Fibroblast of skin of right biceps (primary cell): ENCODE results near the gene ZNF48.
A peak's percentile ranks its signal among the peaks of the same experiment; 100 is the strongest.

Experiments used
- DNase-seq: peaks from one replicate; pipeline ENCODE4 v3.0.0-alpha.2; 2013

ZNF48 gene

GRCh38 chr16:30395155-30395991 lies at the start of gene ZNF48:
Gene ZNF48 (plus strand): TSS chr16:30395420. CDS start chr16:30395795, 375 bp downstream.
- DNase-seq, result peak; percentile 85

DNA sequence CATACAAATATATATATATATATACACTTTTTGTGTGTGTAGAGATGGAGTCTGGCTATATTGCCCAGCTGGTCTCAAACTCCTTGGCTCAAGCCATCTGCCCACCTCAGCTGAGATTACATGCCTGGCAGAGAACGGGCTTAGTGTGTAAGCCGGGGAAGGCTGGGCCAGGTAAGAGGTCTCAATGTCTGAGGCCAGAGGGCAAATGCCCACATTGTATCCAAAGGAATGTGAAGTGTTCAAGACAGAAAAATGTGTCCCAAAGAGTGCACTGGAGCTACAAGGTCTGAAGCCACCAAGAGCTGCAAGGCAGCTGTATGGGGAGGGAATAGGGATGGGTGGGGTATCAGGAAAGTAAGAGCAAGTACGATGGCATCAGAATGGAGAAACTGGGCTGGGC lies 48.9 kb upstream of the ZNF48 start:
- DNase-seq, result no peak

DNA sequence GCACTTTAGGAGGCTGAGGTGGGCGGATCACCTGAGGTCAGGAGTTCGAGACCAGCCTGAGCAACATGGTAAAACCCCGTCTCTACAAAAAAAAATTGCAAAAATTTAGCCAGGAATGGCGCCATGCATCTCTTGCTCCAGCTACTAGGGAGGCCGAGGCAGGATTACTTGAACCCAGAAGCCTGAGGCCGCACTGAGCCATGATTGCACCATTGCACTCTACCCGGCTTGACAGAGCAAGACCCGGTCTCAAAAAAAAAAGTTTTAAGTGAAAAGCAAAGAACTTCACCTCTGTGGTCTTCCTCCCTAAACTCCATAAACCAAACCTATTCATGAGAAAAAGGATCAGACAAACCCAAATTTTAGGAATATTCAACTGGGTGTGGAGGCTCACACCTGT lies 47.1 kb upstream of the ZNF48 start:
- no peak for DNase-seq

DNA sequence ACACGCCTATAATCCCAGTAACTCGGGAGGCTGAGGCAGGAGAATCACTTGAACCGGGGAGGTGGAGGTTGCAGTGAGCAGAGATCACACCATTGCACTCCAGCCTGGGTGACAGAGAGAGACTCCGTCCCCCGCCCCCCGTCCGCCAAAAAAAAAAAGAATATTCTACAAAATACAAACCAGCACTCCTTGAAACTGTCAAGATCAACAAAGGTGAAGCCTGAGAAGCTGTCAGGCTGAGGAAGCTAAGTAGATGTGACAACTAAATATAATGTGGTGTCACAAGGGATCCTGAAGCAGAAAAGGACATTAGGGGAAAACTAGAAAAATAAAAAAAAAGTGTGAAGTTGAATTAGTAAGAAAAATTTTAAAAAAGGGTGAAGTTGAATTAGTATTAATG lies 46.3 kb upstream of the ZNF48 start:
- no peak for DNase-seq

DNA sequence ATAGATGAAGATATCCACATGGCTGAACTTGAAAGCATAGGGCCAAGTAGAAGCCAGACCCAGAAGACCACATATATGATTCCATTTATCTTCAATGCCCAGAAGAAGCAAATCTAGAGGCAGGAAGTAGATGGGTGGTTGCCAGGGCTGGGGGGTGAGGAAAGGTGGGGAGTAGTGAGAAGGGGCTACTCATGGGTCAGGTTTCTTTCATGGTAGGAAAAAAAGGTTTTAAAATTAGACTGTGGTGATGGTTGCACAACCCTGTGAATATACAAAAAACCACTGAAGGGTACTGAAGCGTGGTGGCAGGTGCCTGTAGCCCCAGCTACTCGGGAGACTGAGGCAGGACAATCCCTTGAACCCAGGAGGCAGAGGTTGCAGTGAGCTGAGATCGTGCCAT lies 45.5 kb upstream of the ZNF48 start:
- DNase-seq, result no peak

DNA sequence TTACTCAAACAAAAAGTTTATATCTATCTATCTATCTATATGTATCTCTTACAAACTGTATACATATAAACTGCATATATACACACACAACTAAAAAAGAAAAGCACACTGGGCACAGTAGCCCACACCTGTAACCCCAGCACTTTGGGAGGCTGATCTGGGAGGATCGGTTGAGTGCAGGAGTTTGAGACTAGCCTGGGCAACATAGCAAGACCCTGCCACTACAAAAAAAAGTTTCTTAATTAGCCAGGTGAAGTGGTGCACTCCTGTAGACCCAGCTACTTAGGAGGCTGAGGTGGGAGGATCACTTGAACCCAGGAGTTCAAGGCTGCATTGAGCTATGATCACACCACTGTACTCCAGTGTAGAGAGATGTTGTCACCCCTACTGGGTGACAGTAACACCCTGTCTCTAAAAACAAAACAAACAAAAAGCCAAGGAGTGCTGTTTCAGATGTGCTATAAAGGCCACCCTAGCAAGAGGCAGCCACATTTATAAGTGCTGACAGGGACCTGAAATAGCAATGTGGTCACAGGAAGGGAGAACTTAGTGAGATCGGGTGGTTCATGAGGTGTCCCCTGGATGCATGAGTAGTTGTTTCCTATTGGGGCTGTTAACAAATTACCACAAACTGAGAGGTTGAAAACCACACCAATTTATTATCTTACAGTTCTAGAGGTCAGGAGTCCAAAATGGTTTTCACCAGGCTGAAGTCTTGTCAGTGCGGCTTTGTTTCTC lies 44.9 kb upstream of the ZNF48 start:
- no peak for DNase-seq

GRCh38 chr16:30351001-30351441 lies 44.2 kb upstream of the ZNF48 start:
- DNase-seq, result no peak

- DNase-seq, result peak; percentile 60
Observed at GRCh38 chr16:30351586-30352419, 43.4 kb upstream of the ZNF48 start.

DNA sequence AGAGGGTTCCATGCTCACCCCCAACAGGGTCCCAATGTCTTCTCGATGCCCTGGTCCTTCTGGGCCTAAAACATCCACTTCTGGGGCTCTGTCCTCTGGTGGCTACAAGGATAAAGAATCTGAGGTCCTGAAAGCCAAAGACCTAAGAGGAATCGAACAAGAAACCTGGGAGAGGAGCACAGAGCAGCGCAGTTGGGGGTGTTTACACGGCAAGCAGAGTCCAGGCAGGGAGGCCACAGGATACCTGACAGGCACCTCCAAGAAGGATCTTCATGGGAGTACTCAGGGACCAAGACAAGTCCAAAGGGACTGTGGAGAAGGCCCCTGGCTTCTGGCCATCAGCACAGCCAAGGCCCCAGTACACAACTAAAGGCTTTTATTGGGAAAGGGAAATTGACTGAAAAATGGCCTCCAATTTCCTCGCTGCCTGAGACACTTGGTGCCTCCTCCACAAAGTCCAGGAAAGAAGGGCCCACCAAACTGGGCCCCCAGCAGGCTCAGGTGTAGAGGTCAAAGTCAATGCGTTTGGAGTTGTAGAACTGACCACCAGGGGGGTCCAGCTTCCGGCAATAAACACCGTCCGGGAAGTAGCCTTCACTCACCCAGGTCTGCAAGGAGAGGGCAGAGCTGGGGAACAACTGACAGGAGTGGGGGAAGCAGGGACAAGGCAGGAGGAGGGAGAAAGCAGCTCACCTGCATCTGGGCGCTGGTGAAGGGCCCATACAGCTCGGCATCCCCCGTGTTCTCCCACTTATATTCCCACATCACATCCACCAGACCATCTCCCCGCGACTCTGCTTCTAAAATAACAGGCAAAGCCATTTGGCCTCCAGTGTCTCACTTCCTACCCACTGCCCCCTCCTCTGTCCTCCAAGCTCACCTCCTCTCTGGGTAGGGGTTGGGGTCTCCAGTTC lies 42.5 kb upstream of the ZNF48 start:
- DNase-seq, result no peak

GRCh38 chr16:30353438-30354129 lies 41.6 kb upstream of the ZNF48 start:
- DNase-seq, result no peak

DNA sequence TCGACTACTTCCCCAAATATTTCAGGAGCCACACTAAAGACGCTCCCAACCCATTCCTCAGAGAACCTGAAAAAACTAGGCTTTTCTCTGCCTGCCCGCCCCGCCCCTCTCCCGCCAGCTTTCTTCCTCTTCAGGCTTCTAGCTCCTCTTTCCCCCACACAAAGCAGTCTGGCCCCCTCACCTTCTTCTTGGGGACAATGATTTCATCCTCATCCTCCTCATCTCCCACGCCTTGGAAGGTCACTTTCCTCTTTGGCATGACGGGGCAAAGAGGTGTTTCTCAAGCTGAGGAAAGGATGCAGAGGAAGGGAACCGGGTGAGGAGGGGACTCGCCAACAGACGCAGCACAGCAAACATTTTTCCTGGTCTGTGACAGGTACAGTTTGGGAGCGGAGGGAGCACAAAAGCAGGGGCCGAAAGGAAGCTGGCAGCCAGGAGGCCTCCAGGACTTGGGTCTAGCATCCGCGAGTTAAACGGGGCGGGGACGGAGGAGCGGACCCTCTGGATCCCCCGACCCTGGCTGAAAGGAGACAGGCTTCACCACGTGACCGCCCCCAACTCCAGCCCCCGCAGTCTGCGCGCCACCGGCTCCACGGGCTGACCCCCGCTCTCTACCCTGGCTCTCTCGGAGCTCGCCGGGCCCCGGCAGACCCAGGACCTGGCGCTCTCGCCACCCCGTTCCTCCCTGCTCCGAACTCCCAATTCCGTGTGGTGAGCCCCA lies 40.6 kb upstream of the ZNF48 start:
- DNase-seq, result no peak

- peak; percentile 100 for DNase-seq
Observed at GRCh38 chr16:30355144-30355953, 39.9 kb upstream of the ZNF48 start, which contains the start of gene CD2BP2. Gene CD2BP2 (minus strand): TSS chr16:30355308. CDS start chr16:30354681, 627 bp downstream.

GRCh38 chr16:30355954-30356308 lies 39.3 kb upstream of the ZNF48 start:
- no peak for DNase-seq

GRCh38 chr16:30356401-30357084 lies 38.7 kb upstream of the ZNF48 start:
- no peak for DNase-seq

GRCh38 chr16:30357085-30357714 lies 38.0 kb upstream of the ZNF48 start:
- DNase-seq, result no peak

- no peak for DNase-seq
Observed at GRCh38 chr16:30357715-30358576, 37.3 kb upstream of the ZNF48 start.

- no peak for DNase-seq
Observed at GRCh38 chr16:30358577-30358936, 36.7 kb upstream of the ZNF48 start.
